GM21367 (cell line): ENCODE data around the gene YY2.
"Not testable (repeated sequence)": the region's sequence is repeated elsewhere in the genome, so short reads cannot be mapped to it uniquely, and the experiment has no call there.

Experiments
- ATAC-seq: cut with Tn5 transposase; IDR thresholded peaks from one replicate; pipeline ENCODE4 v1.9.1; 2021; ENCODE audit not compliant: unreplicated experiment

The YY2 gene

DNA sequence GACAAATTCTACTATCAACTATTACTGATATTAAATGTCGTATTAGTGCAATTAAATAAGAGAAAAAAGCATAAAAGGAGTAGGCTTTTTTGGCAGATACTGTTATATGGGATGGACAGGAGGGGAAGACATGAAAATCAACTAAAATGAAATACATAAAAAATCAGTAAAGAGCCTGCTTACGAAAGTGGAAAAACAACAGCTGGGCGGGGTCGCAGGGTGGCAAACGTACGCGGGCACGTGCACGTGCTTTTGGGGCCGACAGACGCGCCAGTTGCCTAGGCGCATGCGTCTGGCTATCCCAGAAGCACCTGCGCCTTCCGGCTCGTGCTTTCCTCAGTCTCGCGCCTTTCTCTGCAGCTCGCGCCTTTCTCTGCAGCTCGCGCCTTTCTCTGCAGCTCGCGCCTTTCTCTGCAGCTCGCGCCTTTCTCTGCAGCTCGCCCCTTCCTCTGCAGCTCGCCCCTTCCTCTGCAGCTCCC is at the start of gene YY2:
Gene YY2, plus strand, starts transcription at position 51 of the 479 bp plus-strand sequence. CDS start 498 bp downstream, outside the sequence.
- ATAC-seq = no peak

DNA sequence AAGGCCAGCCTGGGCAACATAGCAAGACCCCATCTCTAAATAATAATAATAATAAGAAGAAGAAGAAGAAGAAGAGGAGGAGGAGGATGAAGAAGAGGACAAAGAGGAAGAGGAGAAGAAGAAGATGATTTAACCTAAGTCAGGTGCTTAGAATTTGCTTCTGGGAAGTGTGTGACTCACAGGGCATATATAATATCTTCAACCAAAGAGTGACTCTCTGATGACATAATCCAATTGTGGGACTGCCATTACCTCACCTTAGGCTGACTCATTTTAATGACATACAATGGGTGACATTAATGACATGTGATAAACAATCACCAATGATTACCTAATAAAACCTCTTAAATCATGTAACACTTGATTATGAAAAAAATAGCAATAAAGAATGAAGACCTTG is 49.1 kb upstream of the YY2 start:
- ATAC-seq = no peak

DNA sequence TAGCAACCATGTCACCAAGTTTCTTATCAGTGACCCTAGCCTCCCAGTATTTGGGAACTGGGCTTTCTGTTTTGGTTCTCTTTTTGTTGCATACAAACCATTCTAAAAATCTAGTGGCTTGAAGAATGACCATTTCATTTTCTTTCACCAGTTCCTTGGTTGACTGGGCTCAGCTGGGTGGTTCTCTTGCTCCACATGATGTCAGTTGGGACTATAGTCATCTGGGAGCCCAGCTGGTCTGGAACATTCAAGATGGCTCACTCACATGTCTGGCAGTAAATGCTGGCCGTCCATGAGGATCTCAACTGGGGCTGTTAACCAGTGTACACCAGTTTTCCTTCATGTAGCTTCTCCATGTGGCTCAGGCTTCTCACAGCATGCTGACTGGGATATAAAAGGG is 44.0 kb upstream of the YY2 start:
- no peak for ATAC-seq

DNA sequence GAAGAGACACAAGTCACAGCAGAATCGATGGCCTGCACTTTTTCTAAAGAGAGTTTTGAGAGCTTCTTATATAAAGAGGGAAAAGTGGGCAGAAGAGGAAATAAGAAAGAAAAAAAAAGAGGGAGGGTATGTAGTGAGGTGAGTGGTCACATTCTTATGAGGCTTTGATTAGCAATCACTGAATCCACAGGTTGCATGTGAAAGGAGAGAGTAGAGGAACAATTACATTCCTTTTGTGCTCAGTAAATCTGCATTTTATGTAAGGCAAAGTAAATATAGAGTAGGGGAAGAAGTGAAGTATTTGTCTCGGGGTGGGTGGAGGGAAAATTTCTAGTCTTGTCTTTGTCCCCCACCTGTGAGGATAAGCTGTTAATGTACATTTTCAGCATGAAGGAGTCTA is 43.2 kb upstream of the YY2 start:
- no peak for ATAC-seq

DNA sequence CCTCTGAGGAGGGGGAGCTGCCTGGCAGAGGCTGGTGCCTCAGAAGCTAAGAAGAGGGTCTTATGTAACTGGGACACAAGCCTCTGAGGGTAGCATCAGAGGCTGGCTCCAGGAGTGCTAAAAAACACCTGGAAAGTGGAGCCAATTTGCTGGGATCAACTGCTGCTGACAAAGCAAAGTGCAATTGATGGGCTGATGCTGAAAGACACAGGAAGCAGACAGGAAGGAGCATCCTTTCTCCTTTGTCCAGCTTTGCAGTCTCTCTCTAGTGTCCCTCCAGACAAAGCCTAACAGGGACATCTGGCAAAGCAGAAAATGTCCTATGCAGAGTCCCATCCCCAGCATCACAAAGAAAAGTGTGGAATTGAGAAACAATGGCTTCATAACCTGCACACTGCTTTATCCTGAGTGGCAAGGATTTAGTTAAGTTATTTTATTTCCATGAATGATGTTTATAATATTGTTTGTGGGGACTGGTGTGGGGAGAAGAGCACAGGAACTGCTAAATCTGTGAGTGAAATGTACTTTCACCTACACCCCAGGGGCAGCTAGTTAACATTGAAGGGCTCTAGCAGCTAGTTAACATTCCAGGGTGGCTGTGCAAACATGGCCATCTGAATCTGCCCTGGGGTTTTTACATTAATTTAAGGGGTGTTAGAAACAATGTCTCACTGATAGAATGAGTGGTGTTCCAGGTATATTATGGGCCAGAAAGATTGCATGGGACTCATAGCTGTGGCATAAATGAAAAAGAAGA is 42.0 kb upstream of the YY2 start:
- ATAC-seq = no peak

DNA sequence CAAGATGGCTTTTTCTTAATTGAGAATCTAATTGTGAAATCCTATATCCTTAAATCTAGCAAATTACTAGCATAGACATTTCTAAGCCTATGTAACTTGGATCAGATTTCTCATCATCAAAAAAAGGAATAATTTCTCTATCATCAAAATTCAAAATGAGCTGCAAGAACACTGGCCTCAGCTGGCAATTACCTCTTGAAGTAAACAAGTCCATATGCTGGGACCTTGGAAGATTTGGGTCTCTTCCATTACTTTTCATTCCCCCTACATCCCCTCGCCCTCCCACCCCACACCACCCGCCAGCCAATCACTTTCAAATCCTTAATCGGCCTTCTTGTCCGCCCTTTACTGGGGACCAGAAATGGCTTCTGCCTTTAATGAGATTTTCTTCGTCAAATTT is 39.7 kb upstream of the YY2 start:
- no peak for ATAC-seq

DNA sequence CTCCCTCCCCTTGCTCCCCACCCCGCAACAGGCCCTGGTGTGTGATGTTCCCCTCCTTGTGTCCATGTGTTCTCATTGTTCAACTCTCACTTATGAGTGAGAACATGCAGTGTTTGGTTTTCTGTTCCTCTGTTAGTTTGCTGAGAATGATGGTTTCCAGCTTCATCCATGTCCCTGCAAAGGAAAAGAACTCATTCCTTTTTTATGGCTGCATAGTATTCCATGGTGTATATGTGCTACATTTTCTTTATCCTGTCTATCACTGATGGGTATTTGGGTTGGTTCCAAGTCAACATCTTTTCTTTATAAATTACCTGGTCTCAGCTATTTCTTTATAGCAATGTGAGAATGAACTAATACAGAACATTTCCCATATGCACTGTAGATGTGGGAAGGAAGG is 35.6 kb upstream of the YY2 start:
- not testable (repeated sequence) for ATAC-seq

DNA sequence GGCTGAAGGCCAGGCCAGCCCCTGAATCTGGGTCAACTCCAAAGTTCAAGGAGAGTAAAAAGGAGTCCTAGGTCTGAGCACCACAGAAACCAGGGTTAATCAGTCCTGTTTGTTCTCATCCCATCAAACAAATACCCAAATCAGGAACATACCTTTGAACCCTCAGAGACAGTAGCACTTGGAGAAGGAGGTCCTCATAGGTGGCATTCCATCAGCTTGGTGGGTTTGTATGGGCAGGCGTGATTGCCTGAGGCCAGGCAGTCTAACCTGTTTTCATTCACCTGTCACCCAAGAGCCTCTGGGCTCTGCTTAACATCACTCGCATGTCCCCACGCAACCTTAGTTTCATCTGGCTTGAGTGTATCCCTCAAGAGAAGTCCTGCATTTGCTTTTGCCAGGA is 33.9 kb upstream of the YY2 start:
- no peak for ATAC-seq

DNA sequence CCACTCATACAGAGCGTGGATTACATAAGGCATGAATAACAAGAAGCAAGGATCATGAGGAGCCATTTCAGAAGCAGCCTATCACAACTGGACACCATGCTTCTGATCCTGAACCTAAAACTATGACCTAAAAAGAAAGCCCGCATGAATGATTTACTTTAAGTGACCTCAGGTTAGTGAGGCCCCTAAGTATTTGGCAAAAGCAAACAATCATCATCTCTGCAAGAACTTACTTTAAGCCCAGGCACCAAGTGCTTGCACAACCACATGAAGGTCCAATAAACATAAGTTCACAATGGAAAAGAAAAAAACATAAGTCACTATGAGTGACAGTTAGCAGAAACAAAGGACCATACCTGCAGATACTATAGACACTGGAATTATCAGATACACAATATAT is 24.3 kb upstream of the YY2 start:
- ATAC-seq = no peak

DNA sequence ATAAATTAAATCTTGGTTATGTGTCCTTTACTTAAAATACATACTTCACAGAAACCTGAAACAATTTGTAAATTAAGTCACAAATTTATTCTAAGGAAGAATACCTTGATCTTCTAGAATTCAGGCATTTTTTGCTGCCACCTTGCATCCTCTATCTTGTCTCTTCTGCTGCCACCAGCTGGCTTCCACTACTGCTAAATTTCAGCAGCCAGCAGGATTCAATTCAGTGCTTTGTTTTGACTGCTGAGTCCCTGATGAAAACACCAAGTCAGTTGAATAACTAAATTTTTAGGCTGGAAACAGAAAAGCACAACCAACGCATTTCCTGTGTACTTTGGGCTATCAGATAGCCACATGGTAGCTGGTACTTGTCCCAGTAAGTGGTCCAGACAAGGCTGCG is 18.7 kb upstream of the YY2 start:
- no peak for ATAC-seq

DNA sequence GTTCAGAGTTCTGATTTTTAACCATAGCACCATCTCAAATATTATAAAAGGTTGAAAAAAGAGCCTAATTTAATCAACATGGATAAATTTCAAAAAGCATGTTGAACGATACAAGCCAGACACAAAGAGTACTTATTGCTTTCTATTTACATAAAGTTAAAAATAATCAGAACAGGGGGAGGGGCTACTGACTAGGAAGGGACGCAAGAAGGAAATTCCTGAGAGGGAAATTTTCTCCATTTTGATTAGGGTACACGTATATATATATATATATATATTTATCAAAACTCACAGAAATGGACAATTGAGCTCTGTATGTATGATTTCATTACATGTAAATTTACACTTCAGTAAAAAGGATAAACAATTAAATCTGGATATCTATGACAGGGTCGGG is 16.9 kb upstream of the YY2 start:
- ATAC-seq = no peak

DNA sequence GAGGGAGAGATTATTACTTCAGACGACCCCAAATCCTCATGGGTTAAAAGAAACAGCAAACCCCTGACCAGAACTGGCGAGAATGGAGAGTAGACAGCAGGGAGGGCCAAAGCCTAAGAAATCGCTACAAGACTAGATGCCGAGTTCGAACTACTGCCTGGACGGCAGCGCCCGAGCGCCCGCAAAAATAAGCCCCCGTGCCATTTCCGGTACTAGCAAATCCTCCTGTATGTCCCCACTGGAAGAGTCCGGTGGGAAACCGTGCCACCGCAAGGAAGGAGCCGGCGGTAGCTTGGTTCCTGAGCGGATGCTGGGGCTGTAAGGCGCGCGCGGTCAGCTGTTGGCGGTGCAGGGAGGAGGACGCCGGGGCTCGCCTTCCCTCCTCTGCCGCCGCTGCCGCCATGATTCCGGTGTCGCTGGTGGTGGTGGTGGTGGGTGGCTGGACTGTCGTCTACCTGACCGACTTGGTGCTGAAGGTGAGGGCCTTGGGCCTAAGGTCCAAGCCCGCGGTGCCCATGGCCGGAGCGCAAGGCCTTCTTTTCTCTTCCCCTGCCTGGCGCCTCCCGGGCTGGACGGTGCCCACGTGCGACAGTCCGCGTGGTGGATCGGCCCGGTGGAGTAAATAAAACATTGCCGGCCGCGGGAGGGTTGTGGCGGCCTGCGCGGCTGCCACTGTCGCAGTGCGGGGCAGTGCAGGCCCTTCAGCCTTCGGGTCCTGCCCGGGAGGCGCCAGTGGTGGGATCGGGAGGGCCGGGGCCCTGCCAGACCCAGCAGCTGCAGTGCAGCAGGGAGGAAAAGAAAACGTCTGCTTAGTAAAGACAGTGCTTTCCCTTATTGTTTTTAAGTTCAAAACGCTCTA is 16.2 kb upstream of the YY2 start, which contains the start of gene MBTPS2:
Gene MBTPS2, plus strand, starts transcription at position 284 of the 859 bp plus-strand sequence. Its CDS starts 118 bp downstream, at position 402.
- peak; percentile 80 for ATAC-seq

DNA sequence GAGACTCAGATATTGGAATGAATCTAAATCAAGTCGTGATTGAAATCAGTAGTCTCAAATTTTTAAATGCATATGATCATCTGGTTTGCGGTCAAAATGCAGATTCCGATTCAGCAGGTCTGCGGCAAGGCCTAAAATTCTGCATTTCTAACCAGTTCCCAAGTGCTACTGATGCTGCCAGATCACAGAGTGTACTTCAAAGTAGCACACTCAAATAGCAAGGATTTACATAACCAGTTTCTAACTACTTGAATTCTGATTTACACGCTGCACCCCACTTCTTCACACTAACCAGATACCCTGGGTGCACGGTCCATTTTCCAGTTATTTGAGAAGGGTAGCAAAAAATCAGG is 15.6 kb upstream of the YY2 start:
- no peak for ATAC-seq

DNA sequence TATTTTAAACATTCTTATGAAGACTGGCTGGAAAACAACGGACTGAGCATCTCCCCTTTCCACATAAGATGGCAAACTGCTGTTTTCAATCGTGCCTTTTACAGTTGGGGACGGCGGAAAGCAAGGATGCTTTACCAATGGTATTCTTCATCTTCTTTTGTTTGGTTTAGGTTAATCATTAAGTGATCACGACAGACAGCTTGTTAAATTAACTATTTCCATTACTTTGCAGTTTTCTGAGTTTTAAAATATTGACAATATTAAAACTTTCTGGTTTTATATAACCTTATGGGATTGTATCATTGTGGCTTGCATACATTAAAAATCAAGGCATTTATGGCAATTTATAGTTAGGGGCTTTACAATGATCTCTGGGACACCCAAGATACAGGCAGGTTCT is 12.6 kb upstream of the YY2 start:
- ATAC-seq = no peak

DNA sequence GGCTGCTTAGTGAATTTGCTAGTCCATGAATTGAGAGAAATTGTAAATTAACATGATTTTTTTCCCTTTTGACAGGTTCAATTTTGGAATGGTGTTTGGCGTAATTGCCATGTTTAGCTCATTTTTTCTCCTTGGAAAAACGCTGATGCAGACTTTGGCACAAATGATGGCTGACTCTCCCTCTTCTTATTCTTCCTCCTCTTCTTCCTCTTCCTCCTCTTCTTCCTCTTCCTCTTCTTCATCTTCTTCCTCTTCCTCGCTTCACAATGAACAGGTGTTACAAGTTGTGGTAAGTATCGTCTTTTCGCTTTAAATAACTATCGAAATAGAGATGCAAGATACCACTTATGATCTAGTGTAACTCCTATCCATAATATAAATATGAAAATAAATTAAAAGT is 10.7 kb upstream of the YY2 start:
- no peak for ATAC-seq

DNA sequence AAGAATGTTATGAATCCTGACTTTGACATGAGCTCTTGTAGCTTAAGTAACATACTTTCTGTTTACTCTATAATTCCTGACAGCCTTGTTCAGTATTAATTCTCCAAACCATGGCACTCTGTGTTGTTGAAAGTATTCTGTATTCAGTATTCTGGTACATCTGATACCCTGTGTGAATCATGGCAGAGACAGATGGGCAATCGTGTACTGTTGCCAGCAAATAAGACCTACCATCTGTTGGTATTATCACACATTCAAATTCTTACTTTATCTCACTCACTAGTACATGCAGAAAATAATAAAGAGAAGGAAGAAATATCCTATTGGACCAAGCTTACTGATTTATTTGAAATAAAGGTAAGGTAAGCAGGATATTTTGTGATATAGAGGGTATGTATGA is 8.4 kb upstream of the YY2 start:
- no peak for ATAC-seq

DNA sequence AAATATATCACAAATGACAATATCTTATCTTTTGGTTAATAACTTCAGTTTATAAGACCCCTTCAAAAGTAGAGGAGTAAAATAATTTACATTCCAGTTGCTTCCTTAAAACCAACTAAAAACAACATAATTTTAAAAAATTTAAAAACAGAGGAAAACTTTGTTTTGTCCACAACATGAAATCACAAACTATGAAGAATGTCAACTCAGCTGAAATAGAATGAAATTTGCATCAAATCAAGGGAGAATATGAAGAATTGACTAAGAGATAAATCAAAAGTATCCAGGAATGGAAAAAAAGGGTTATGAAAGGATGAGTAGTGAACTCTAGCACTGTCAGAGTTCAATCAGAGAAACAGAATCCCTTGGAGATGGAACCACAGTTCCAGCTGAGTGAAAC is 2.2 kb upstream of the YY2 start:
- ATAC-seq = no peak

DNA sequence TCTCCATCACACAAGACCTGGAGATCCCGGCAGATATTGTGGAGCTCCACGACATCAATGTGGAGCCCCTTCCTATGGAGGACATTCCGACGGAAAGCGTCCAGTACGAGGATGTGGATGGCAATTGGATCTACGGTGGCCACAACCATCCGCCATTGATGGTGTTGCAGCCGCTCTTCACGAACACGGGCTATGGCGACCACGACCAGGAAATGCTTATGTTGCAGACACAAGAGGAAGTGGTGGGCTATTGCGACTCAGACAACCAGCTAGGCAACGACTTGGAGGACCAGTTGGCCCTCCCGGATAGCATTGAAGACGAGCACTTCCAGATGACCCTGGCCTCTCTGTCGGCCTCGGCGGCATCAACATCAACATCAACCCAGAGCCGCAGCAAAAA is 717 bp downstream of the YY2 start:
- ATAC-seq = no peak

DNA sequence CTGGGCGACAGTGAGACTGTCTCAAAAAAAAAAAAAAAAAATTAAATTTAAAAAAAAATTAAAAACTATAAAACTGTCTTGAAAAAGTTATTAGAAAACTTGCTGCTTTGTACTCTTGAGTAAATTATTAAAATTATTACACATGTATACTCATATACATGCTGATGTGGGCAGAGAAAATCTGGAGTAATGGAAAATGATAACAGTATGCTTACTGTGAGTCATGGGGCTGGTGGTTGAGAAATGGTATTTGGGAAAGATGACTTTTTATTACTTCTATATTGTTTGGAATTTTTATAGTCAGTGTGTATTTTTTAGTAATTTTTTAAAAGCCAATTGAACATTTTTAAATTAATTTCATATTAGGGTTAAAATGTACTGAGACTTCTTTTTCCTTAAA is 7.5 kb downstream of the YY2 start:
- no peak for ATAC-seq

DNA sequence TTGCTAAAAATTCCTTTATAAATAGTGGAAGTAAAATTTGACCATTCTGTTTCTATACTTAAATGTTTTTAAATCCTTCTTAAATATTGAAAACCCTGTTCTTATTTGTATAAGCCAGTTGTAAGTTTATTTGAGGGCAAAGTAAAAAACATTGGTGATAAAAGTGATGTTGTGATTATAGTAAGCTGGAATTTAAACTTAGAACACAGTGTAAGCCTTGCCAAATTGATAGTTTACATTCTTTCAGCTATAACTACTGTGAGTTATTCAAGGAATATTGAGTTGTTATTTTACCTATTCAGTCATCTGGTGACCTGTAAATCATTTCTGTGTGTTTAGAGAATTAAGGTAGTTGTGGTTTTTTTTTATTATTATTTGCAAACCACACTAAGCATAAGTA is 9.6 kb downstream of the YY2 start:
- no peak for ATAC-seq

DNA sequence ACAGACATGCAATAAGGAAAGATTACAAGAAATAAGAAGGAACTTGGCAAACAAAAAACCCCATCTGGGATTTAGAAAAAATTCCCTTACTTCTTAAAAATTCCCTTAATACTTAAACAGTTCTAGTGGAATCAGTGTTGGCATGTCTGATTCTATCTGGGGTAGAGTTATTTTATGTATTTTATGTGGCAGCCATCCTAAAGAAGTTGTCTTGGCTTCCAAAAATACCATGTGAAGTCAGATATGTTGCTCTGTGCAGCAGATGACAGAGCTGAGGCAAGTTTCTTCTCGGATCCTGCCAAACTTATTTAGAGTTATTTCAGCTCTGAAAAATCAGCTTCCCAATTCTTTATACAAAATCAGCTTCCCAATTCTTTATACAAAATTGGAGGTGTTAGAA is 14.7 kb downstream of the YY2 start:
- ATAC-seq = no peak

DNA sequence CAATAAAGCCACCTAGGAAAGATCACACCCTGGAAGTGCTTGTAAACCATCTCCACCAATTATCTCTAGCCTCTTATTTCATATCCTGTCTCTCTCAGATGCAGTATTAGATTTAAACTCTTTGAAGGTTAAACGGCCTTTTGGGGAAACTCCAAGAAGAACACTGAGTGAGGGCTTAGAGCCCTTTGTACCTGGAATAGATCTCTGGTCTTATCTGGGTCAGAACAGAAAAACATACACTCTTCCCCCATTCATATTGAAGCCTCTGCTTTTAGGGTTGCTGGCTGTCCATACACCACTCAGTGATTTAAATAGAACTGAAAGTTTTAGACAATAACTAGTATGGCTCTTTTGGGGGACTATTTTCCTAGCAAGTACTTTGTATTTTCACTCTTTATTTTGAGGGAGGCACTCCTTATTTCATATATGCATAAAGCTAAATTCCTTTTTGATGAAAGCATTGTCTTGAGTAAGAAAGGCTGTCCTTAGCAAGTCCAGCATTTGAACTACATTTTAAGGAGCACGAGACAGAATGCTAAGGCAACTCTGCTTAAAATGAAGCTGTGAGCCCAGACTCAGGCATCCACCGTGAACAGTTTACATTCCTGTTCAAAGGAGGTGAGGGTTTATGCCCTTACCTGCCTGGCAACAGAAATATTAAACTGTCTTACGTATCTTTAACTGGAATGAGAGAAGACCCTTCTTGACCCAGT is 17.4 kb downstream of the YY2 start:
- no peak for ATAC-seq
